22Rv1 (cell line): ENCODE measurements around the gene TNNT2.

Experiments used
- CTCF ChIP-seq: fragments of 450-650 bp; IDR thresholded peaks from 2 replicates; pipeline ENCODE4 v1.5.1; 2017; ENCODE audit warnings: mild to moderate bottlenecking
- ZFX ChIP-seq: fragments of 450-650 bp; IDR thresholded peaks from 2 replicates; pipeline ENCODE4 v1.6.1; 2017; ENCODE audit warnings: antibody characterized with exemption, borderline replicate concordance

DNA sequence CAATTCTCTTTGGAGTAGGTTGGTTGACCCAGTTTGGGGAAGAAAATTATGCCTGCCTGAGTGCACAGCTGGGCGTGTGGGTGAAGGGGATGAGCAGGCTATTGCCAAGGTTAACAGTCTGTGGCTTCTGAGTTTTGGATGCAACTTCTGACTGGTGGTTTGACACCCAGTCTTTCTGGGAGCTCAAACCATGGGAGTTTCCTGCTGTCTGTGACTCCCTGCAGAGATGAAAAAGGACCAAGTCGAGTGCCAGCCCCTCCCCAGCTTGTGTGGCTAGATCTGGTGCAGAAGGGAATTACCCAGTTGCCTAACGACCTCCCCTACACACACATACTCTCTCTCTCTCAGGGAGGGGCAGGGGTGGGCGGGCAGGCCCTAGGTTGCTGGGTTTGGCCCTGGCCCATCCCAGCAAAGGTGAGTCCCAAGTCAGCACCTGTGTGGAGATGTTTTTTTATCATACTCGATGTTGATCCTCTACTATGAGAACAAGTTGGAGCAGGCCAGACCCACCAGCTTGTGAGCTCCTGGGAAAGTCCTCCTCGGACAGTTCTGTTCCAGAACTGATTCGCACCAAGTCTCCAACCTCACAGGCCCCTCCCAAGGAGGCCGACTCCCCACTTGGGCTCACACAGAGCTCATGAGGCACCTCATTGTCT is 66.0 kb downstream of the TNNT2 start:
- no peak for TF ChIP-seq CTCF
- no peak for TF ChIP-seq ZFX
